ENCODE data around the gene CHAF1B. TPM values are rescaled to one million over a fixed set of nuclear protein-coding genes. Genes with fewer than 3 reads are reported as not detected.

The CHAF1B gene
- total RNA-seq, 1 experiment from 2014 or later, result 13.0 TPM

DNA sequence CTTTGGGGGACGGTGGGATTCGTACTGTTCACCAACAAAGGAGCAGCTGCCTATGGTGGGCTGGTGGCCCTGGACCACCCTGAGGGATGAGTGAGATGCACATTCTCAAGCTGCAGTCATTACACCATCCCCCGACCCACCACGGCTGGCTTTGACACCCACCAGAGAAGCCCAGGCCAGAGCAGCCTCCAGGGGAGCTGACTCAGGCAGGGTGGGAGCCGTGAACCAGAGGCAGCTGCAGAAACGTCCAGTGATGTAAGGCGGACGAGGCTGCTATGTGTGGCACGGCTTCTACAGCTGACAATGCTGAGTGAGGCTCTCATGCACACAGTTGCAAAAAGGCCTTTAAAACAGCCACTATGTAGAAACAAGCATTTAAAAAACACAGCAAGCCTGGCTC is 40.1 kb downstream of the CHAF1B start:
- no peak for DNase-seq (ENCODE audit: low read depth)

DNA sequence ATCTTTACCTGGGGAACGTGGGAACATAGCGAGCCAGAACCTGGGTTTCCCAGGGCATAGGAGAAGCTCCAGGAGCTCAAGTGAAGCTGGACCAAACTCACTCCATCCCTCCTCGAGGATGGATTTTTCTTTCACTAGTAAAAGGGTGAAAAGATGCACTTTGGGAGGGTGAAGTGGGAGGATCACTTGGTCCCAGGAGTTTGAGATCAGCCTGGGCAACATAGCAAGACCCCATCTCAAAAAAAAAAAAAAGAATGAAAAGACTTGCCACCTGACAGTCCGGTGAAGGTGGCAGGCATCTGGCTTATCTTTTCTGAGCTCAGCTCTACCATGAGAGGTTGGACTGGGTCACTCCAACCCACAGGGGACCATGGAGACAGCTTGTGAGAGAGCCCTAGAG is 42.3 kb downstream of the CHAF1B start:
- no peak for DNase-seq (ENCODE audit: low read depth)

DNA sequence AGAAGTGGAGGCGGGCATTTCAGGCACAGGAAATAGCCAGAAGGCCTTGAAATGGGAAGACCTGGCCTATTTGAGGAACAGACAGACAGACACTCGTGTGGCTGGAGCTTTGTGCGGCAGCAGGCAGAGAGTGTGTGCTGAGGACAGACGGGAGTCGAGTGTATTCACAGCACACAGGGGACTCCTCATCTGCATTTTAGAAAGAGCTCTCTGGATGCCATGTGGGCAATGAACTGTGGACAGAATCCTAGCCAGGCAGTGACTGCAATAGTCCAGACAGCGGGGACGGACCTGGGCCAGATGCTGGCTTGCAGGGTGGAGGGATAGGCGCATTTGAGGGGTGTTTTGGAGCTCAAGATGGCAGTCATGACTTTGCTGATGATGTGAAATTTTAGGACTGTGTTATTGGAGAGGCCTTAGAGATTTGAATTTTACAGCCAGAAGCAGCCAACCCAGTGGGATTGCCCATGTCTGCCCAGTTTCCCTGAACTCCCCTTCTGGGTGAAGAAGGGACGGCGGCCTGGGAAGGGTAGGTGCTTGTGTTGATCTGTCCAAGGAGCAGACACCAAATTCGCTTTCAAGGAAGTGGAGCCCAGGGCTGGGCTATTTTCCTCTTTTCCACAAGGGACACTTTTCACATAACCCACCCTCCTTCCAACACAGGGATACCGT is 43.7 kb downstream of the CHAF1B start:
- DNase-seq (ENCODE audit: low read depth), result peak; percentile 34

DNA sequence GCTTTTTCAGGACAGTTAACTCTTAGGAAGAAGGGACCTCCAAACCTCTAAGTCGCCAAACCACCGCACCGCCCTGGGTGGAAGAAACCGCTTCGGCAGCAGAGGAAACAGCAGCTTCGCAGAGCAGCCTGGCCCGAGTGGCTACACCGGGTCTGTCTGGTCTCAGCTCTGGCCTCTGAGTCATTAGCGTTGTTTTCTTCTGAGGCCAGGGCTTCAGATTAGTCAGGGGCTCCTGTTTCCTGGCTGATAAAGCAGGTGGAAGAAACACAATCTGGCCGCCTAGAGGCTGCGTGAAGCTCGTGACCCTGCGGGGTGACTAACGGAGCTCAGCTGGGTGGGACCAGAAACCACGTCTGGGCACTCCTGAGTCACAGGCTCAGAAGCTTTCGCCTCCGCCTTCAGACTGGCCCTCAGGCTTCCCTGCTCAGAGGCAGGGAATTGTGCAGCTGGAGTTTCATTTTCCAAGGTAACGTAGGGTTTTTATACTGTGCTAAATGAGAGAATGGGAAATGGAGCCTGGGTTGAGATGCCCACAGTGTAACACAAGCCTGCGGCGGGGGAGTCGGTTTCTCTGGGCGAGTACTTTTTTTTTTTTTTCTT is 44.9 kb downstream of the CHAF1B start:
- peak; percentile 100 for DNase-seq (ENCODE audit: low read depth)

DNA sequence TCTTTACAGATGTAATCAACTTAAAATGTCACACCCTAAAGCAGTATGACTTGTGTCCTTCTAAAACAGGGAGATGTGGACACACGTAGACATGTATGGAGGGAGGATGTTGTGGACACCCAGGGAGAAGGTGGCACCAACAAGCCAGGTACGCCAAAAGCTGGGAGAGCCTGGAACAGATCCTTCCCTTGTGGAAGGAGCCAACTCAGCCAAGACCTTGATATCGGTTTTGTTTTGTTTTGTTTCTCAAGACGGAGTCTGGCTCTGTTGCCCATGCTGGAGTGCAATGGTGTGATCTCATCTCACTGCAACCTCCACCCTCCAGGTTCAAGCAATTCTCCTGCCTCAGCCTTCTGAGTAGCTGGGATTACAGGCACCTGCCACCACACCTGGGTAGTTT is 45.6 kb downstream of the CHAF1B start:
- DNase-seq (ENCODE audit: low read depth), result peak; percentile 18

DNA sequence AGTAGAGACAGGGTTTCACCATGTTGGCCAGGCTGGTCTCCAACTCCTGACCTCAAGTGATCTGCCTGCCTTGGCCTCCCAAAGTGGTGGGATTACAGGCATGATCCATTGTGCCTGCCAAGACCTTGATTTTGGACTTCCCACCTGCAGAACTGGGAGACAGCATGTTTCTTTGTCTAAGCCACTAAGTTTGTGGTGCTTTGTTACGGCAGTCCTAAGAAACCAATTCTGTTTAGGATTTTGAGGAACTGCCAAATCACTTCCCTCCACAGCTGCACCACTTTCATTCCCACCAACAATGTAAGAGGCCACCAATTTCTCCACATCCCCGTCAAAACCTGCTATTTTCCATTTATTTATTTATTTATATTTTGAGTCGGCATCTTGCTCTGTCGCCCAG is 46.1 kb downstream of the CHAF1B start:
- no peak for DNase-seq (ENCODE audit: low read depth)

DNA sequence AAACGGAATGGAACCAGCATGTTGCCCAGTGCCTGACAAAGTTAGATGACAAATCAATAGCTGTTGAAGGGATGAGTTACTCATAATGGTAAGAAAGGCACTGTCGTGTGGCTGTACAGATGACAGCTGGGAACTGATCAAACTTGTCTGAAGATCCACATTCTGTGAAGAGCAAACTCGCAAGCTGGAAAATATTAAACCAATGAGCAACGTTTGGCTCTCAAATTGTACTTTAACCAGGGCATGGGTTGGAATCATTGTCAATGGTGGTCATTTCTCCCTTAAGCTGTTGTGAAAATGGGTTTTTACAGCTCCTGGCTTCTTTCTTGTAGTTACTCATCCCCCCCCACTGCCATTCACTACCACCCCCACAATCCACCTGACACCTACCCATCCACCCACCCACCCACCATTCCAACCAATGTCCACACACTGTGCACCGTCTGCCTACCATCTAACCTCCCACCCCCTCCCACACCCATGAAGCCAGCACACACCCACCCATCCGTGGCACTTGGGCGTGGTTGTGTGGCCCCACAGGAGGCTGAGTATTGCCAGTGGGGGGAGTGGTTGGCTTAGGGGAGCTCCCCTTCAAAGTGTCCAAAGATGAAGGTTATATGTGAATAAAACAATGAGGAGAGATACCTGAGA is 48.0 kb downstream of the CHAF1B start:
- DNase-seq (ENCODE audit: low read depth), result no peak

DNA sequence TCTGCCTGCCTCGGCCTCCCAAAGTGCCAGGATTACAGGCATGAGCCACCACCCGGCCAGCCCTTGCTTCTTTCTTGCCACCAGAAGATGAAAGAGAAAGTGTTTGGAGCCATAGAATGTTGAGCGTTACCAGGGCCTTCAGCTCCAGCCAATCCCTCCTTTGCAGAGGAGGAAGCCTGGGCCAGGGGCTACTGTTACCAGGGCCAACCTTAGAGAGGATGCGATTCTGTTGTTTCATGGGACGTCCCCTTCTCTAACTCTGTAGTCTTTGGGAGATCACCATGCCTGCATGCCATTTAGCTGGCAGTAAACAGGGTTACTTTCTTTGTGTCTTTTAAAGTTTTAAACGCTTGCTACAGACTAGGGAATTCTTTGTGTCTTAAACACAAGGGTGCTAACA is 49.0 kb downstream of the CHAF1B start:
- no peak for DNase-seq (ENCODE audit: low read depth)

DNA sequence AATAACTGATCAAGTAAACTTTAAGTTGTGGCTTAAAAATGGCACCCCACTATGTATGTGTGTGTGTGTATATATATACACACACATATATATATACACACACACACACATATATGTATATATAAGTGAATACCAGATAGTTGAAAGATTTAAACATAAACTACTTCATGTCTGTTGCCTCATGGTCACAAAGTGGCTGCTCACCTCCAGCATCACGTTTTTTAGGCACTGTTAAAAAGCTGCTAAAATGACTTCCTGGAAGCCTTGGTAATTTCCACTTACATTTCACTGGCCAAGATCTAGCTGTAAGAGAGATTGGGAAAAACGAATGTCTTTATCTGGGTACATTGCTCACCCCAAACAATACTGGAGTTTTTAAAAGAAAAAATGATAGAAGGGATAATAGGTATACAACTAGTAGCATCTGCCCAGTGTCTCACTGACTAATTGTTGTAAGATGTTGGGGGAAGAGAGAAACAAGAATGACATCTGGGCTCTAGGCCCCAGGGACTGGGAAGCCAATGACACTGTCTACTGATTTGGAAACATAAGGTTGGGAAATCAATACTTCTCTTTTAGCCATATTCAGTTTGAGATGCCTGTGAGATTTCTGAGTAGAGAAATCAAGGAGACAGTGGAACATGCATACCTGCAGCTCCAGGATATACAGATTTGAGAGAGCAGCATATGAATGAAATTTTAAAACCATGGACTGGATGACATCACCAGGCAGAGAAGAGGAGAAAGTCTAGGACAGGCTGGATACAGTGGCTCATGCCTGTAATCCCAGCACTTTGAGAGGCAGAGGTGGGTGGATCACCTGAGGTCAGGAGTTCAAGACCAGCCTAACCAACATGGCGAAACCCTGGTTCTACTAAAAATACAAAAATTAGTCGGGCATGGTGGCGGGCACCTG is 51.9 kb downstream of the CHAF1B start:
- no peak for DNase-seq (ENCODE audit: low read depth)

DNA sequence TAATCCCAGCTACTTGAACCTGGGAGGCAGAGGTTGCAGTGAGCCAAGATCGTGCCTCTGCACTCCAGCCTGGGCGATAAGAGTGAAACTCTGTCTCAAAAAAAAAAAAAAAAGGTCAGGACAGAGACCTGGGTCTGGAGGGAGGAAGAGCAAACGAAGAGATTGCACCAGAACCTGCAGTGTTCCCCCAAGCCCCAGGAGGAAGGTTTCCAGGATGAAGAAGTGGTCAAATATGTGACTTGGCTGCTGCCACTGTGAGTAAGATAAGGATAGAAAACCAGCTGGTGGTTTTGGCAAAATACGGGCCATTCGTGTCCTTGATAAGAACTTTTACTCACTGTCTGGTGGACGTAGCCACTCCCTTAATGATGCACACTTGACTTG is 52.5 kb downstream of the CHAF1B start:
- peak; percentile 69 for DNase-seq (ENCODE audit: low read depth)

DNA sequence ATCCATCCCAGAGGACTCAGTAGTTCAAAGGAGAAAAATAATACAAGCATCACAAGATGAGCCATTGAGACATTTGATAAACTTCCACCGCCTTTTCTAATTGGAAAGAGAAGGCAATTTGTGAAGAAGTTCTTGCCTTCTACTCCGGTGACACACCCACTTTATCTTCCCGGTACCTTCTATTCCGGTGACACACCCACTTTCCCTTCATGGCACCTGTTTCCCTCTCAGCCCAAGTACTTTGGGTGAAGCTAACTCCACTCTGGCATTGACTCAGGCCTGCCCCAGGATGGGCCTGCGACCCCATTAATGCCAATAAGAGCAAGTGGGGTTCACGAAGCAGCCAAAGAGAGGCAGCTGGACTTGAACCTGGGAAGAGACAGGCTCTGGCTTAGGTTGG is 56.5 kb downstream of the CHAF1B start:
- DNase-seq (ENCODE audit: low read depth), result no peak

DNA sequence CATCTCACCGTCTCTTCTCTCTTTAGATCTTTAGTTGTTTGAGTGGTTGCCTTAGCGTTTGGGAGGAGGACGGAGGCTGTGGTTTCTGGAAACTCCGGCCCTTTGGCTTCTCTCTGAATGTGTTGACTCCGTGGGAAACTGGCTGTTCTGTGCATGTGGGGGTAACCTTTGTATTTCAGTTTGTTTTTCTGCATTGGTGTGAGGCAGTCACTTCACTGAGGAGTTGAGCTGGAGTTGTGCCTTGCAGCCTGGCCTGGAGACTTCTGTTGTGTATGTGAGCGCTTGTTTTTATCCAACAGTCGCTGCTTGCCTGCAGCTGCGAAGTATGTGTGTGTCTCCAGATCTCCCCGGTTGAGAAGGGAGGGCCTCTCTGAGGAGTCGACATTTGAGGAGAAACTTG is 61.1 kb downstream of the CHAF1B start:
- DNase-seq (ENCODE audit: low read depth), result no peak

DNA sequence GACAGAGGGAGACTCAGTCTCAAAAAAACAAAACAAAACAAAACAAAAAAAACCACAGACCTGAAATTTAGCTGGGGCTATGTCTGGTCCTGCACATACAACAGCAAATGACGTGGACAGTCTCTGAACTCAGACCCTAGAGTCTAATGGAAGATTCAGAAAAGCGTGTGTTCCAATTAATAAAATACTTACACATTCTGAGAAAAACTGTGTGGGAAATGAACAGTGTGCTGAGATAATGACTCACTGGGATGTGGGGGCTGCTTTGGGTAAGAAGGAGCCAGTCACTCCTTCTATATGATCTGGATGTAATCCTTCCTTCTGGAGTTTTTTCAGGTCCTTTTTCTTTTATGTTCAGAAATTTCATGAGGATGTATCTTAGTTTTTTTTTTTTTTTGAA is 65.3 kb downstream of the CHAF1B start:
- peak; percentile 59 for DNase-seq (ENCODE audit: low read depth)

DNA sequence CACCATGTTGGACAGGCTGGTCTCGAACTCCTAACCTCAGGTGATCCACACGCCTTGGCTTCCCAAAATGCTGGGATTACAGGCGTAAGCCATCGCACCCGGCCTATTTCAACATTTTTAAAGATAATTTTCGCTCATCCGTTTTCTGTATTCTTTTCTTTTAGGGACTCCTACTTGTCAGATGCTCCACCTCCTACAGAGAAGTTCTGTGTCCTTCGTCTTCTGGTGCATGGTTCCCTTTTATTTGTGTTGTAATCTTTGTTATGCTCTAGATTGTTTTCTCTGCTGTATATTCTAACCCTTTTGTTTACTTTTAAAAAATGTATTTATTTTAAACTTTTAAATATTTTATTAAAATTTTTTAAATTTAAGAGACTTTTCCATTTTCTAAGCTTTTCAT is 66.3 kb downstream of the CHAF1B start:
- no peak for DNase-seq (ENCODE audit: low read depth)

DNA sequence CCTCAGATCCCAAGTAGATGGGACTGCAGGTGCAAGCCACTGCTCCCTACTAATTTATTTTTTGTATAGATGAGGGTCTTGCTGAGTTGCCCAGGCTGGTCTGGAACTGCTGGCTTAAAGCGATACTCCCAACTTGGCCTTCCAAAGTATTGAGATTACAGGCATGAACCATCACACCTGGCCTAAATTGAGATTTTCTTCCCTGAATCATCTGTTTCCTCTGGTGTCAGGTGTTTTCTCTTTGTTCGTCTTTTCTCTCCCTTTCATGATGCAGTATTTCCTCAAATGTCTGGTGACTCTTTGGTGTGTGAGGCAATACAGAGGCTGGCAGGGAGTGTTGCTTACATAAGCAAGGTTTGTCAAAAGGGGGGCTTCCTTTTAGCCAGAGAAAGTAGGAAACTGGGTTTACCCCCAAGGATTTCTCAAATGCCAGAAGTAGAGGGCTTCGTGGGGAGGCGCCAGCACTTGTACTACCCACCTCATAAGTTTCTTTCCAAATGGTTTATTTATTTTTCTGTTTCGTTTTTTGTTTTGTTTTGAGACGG is 67.2 kb downstream of the CHAF1B start:
- no peak for DNase-seq (ENCODE audit: low read depth)

DNA sequence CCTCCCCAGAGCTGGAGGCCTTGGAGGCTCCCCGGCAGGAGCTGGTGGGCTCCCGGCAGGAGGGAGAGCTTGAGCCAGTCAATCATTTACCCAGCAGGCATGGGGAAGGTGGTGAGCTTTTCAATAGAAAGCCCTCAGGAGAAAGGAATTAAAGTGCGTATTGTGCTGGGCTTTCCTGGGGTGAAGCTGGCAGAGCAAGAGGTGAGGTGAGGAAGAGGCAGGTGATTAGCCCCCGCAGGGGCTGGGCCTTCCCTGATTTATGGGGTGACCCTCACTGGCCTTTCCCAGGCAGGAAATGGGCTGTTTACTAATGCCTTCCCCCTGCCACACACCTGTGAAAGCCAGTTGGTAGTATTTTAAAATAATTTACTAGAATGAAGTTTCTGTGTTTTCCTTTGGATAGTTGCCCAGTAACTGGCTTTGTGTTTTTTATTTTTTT is 68.9 kb downstream of the CHAF1B start:
- DNase-seq (ENCODE audit: low read depth), result no peak

DNA sequence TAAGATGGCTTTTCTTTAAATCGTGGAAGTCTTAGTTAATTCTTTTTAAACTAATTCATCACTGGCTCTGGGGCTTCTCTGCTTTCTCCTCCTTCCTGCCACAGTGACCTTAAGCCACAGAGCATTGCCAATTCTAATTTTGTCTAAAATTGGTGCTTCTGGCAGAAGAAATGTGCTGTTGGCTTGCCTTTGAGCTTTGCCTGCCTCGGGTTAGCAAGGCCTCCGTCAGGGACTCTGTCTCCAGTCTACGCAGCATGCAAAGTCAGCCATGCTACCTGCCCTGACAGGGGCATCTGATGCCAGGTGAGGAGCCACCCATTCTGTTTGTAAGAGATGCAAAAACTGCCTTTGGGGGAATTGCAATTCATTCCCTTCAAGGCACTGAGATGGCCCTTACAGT is 69.5 kb downstream of the CHAF1B start:
- DNase-seq (ENCODE audit: low read depth), result no peak

DNA sequence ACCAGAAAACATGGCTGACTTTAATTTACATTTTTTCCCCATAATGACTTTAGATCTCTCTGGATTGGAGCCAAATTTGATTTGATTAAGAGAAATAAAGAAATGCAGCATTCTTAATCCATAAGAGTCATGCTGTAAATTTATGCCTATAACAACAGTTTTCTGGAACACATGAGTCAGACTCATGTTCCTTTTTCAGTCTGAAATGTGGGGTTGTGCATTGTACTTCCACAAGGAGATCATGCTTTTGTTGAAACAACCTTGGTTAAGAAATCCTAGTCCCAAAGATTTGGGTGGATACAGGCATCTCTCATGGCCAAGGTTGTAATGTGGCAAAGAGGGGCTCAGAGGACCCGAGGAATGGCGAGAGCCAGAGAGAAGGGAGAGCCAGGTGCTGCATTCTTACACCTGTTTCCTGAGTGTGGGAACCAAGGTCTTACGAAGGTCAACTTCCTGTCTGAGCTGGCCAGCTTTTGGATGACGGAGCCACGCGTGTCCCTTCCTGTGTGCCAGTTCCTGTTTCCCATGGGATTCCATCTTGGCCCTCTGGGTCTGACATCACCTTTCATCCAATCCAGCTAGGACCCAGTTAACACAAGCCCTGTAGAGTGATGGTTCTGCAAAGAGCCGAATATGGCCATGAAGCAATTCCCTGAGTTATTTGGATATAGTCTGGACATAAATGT is 71.7 kb downstream of the CHAF1B start:
- DNase-seq (ENCODE audit: low read depth), result peak; percentile 52

DNA sequence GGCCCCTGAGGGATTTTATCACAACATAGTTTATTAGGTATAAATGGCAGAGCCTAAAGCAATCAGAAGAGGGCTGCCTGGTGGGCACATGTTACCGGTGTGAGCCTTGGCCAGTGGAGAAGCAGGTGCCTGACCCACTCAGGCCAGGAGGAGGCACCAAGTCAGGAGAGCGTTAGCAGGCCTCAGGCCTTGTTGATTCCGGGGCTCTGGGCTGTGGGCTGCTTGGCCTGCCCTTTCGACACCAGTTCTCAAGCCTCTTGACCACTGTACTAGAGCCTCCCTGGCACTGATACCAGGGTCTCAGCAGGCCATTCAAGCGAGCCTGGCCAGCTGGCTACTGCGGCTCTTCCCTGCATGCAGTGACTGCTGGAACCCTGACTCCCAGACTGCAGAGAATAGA is 73.9 kb downstream of the CHAF1B start:
- no peak for DNase-seq (ENCODE audit: low read depth)

DNA sequence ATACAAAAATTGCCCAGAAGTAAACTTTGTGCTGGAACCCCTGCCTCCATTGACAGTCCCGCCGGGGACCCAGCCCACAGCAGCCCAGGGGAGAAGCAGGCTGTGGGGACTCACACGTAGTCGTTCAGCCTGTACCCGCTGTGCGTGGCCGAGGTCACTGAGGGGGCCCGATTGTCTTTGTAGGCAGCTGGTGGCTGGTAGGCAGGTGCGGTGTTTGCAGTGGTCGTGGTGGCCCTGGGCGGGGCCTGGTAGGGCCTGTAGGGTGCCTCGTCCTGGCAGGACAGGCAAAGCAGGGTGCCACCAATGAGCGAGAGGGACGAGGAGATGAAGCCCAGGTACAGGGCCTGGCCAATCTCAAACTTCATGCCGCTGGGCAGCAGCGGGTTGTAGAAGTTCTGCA is 75.7 kb downstream of the CHAF1B start:
- DNase-seq (ENCODE audit: low read depth), result no peak
